HT1080 (cell line): Measurements from ENCODE around the gene ABCG2. TPM values are rescaled to one million over a fixed set of nuclear protein-coding genes. Genes with fewer than 3 reads are reported as not detected.
A peak's percentile ranks its signal among the peaks of the same experiment; 100 is the strongest.
"Not testable (repeated sequence)": the region's sequence is repeated elsewhere in the genome, so short reads cannot be mapped to it uniquely, and the experiment has no call there.

Experiments
- DNase-seq: peaks from one replicate; pipeline ENCODE4 v3.0.0-alpha.2; 2015; ENCODE audit warnings: low read depth
- total RNA-seq: library from RNA; depleted of rRNA; stranded (reverse); fragments of >200 nt; shearing (Covaris generic); gene quantifications from 2 replicates; pipeline ENCODE4 v1.2.3, GENCODE V29; 2014

Gene ABCG2
- total RNA-seq, 1 experiment from 2014 or later, result 3.8 TPM

DNA sequence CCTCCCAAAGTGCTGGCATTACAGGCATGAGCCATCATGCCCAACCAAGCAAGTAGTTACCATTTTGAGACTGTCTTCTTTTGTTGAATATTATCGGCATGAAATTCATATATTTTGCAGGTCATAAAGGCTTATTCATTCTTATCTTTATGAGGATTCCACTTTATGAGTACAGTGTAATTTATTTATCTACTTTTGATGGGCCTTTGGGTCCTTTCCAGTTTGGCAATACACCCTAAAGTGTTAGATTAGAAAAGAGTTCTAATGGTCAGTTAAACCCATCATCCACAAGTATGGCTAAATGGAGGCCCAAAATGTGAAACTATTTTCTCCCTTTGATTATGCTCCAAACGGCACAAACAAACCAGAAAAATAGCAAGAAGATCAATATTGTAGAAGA, 10.9 kb upstream of the ABCG2 start:
- no peak for DNase-seq

DNA sequence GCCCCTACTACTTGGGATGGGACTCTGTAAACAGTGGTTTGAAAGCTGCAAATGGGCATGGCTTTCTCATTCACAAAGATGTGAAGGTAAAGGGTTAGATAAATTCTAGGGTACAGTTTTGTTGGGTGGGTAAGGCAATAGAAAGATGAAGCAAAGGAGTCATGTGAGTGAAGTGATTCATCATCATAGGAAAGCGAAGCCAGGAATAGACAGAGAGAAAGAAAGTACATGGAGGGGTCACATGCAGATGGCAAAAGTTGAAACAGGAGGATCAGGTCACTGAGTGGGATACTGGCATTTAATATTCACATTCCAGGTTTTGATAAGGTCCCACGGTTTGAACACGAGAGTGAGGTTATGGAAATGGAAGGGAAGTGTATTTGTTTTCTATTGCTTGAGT, 8.2 kb upstream of the ABCG2 start:
- DNase-seq, result peak; percentile 49

DNA sequence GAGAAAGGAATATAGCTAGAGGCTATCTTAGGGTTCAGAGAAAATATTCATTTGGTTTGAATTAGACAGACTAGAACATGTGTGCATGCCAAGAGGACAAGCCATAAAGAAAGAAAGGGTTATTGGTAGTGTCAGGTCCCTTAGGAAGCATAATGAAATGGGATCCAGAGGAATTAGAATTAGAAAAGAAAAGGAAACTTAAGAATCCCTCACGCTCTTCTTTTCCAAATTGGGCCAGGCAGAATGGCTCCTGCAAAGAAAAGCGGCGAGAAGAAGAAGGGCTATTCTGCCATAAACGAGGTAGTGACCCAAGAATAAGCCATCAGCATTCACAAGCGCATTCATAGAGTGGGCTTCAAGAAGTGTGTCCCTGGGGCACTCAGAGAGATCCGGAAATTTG, 4.9 kb upstream of the ABCG2 start:
- no peak for DNase-seq

DNA sequence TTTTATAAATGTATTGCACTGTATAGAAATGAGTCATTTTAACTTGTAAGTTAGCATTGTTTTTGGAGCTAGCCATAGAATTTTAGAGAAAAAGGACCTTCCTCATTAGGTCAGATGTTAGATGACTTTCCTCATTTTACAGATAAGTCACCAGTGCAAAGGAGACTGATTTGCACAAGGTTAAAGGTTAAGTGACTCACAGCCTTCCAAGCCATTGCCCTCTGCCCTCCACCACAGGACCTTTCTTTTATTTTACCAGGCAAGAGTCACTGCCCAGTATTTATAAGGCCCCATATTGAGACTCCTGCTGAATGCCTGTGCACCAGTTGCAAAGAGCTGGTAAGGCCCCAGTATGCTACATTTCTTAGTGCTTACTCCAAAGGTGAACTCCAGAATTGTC, 4.2 kb upstream of the ABCG2 start:
- no peak for DNase-seq

DNA sequence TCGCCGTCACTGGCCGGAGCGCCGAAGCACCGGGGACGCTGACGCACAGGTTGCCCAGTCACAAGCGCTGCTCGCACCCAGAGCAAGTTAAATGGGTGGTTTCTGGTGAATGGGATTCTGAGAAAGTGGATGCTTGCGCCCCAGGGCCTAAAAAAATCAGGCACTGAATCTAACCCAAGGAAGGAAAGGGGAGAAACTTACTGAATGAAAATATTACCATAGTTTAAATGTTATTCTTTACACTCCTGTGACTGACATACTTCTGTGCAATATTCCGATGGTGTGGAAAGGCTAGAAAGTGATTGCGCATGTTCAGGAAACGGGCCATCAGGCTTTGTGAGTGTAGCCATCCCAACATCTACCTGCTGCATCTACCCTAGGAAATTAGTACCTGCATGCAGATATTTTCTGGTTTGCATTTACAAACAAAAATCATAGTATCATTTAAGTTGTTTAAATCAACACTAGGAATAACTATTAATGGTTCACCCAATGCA, 838 bp upstream of the ABCG2 start:
- DNase-seq, result no peak

DNA sequence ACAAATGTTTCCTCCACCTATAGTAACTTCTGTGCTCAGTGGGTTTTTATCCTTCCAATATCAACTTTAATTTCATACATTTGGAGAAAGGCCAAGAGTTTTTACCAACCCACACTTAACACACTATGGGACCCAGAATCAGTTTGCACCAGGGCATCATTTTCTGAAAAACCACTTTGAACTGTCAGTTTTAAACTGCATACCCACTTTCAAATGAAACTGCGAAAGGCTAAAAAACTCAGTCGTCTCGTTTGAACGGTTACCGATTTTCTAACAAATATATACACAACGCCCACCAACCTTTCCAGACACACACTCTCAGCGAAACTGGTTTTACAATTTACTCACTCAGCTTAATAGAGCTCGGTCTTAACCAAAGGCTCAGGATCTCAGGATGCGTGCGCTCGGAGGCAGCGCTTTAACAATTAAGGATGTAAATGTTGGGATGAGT, 376 bp downstream of the ABCG2 start:
- no peak for DNase-seq

DNA sequence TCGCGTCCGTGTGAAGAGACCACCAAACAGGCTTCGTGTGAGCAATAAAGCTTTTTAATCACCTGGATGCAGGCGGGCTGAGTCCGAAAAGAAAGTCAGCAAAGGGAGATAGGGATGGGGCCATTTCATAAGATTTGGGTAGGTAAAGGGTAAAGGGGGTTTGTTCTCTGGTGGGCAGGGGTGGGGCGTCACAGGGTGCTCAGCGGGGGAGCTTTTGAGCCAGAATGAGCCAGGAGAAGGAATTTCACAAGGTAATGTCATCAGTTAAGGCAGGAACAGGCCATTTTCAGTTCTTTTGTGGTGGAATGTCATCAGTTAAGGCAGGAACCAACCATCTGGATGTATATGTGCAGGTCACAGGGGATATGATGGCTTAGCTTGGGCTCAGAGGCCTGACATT, 6.1 kb downstream of the ABCG2 start:
- DNase-seq, result not testable (repeated sequence)

DNA sequence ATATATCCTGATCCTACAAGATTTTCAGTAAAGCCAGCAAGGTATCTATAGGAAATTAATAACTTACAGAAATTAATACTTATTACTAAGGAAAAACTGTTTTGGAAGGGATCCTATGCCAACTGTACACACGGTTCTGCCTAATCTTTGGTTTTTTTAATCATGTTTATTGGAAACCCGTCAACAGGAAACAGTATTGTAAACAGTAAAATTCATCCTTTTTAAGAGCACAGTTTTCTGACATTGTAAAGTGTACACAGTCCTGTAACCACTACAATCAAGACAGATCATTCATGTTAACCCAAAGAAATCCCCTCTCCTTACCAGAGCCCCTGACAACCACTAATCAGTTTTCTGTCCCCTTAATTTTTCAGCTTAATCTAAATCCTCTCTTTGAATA, 9.9 kb downstream of the ABCG2 start:
- no peak for DNase-seq

DNA sequence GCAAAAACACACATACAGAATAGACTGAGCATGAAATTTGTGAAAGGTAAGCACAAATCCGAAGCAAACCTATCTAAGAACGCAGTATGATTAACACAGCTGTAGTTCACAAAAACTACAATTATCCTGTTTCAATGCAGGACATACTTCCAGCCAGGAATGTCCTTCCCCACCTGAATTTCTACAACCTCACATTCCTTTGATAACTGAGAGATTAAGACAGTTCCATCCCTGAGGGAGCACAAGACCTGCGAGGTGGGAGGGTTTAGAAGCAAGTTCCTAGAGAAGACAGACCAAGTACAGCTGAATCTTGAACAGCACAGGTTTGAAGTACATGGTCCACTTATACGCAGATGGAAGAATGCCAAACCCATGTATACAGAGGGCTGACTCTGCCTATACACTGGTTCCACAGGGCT, 10.6 kb downstream of the ABCG2 start:
- DNase-seq, result no peak

DNA sequence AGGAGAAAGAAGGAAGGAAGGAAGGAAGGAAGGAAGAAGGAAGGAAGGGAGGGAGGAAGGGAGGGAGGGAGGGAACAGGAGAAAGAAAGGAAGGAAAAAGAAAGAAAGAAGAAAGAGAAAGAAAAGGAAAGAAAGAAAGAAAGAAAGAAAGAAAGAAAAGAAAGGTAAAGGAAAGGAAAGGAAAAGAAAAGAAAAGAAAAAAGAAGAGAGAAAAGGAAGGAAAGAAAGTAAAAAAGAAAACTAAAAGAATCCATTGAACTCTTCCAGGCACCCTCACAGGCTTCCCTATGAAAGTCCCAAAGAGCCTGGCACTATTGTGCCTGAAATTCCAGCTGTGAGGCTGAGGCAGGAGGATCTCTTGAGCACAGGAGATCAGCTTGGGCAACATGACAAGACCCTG, 11.5 kb downstream of the ABCG2 start:
- DNase-seq, result no peak

DNA sequence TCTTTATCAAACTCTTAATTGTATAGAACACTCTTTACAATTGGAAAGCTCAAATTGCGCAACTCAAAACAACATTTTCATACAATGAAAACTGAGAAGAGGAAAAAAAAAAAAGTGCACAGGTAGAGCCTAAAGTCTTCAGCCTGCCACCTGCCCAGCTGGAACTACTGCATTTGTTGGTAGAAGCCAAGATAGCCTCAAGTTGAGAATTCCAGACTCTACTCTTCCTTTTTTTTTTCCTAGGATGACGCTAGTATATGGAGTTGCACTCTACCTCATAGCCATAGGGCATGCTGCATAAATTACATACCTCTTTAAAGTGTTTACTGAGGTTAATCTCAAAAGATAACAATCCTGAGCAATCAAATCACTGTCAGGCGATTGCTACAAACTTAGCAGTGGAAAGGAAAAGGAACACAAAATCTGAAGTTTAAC, 13.6 kb downstream of the ABCG2 start:
- no peak for DNase-seq

DNA sequence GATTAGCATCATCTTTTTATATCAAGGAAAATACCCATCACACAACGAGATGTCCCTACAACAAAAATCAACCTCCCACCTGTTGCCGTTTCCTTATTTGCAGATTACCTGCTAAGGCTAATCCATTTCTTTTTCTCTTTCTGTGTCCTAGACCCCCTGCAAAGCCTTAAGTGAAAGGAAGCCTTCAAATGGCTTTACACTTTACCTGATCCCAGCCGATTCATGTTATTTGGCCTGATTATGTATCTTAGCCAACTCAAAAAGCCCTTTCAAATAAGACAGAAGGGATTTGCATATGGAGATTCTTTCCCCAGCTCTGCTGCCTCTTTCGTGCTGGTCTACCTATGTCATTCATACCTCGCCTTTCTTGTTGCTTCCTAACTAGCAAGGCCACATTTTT, 14.4 kb downstream of the ABCG2 start:
- no peak for DNase-seq

DNA sequence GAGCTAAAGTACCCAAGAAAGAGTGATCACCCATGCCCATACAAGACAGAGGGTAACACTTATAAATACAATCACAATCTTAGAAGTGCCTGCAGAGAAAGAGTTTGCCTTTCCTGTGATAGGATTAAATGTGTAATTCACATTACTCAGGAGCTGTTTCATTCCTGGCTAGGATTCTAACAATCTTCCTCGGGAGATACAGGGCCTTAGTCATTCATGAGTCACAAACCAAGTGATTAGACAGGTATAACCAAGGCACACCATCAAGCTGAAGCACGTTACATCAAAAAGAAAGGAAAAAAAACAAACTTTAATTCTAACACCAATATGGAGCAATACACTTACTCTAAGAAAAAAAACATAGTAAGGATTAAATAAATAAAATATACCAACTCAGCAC, 14.9 kb downstream of the ABCG2 start:
- peak; percentile 88 for DNase-seq

DNA sequence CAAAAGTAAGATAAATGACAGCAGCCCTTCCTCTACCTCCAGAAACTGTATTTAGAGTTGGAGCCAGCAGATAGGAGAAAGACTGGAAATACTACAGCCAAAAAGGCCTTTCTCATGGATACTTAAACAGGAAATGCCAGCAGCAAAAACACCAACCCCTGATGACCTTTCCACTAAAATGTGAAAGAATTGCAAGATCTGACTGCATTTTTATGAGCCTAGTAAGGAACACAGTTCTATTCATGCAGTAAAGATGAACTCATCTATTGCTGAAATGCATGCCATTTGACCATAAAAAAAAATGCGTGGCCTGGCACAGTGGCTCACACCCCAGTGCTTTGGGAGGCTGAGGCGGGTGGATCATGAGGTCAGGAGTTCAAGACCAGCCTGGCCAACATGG, 19.9 kb downstream of the ABCG2 start:
- DNase-seq, result peak; percentile 67

DNA sequence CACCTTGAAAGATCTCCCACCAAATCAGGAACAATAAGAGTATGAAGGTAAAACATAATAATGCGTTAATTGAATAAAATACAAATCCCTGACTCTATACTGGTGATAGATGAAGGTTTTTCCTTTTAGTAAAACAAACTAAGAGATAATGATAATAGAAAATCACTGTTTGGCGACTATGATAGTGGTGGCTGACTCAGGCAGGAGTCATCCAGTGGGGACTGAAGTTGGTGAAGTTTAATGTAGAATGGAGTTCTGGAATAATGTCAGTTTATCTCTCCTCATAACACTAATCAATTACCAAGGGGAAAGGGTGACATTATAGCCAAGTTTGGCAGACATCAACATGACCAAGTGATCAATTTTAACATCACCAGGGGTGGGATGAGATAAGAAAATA, 21.3 kb downstream of the ABCG2 start:
- DNase-seq, result peak; percentile 35

DNA sequence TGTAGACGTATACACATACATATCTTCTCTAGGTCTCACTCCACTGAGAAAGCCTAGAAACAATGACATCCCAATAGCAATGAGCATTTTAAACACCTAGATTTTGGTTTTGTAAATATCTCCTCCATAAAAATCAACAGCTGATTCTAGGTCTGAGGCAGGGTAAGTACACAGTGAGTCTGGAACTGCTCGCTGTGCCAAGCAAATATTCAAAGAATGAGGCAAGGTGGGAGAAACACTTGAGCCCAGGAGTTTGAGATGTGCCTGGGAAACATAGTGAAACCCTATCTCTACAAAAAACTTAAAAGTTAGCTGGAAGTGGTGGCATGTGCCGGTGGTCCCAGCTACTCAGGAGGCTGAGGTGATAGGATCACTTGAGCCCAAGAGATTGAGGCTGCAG, 22.2 kb downstream of the ABCG2 start:
- DNase-seq, result no peak

DNA sequence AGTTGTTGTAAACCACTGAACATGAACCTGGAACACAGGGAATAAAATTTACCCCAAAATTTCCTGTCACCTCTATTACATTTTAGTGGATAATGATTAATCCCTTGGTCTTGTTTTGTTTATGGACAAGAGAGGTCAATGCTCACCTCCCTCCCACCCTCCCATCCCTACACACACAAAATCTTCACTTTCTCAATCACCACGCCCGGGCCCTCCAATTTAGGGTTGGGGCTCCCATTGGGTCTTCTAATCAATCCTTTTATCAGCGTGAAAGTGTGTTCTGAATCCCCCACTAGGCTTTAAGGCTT, 23.1 kb downstream of the ABCG2 start:
- no peak for DNase-seq

DNA sequence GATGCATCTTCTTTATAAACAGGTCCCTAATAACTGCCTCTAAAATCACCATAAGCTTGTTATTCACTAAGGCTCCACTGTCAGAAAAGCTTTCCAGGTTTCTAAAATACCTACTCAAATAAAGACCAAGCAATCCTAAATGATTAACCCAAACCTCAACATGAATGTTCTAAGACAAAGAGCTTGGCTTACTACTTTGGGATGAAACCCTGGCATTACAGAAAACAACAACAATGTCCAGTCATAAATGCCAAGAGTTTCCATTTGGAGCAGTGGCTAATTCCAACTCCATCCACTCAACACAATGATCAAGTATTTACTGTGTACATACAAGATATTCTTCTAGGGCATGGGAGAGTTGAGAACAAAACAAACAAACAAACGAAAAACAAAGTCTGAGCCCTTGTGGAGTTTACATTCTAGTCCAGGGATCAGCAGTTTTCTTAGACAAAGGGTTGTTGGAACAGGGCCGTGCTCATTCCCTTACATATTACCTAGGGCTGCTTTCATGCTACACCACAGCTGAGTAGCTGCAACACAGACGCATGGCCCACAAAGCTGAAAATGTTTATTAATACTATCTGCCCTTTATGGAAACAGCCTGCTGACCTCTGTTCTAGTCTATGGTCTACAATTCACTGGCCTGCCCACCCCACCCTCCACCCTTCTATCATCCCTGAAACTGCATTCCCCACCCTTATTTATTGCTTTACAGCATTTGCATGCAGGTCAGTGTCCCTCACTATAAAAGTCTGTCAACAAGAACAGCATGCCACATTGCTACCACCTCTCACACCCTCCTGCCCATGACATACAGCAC, 23.7 kb downstream of the ABCG2 start:
- DNase-seq, result no peak

DNA sequence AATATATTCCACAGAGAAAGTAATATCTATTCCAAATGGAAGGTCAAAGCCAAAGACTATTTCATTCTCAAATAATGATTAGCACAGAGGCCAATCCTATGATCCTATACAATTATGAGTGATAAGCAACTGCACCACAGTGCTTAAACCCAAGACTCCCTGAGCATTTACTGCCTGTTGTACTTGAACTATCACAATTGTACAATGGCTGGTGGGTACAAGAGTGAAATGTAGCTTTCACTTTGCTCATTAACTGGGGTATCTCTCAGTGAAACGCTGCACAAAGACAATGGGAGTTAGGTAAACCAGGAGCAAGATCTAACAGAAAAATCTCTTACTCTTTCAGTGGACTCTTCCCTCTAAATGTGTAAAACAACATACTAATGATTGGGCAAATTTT, 24.3 kb downstream of the ABCG2 start:
- no peak for DNase-seq

DNA sequence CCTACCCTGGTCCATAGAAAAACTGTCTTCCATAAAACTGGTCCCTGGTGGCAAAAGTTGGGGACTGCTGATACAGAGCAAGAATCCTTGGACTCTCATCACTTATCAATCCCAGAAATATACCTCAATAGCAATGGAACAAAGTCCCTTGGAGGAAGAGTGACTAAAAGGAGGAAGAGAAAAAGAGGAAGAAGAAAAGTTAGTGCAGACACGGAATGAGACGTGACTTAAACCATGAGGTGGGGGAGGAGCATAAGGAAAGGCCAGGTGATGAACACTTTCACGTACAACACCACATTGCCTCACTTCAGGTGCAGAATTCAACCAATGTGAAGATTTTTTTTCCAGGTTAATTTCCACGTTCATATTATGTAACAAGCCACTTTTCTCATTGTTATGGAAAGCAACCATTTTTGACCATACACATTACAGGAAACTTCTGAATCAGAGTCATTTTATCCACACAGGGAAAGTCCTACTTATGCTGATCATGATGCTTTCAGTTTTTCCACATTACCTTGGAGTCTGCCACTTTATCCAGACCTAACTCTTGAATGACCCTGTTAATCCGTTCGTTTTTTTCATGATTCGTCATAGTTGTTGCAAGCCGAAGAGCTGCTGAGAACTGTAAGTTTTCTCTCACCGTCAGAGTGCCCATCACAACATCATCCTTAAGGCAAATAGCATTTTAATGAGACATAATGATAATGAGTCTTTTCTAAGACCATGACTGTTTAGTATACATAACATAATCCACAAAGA, 27.7 kb downstream of the ABCG2 start:
- DNase-seq, result no peak

DNA sequence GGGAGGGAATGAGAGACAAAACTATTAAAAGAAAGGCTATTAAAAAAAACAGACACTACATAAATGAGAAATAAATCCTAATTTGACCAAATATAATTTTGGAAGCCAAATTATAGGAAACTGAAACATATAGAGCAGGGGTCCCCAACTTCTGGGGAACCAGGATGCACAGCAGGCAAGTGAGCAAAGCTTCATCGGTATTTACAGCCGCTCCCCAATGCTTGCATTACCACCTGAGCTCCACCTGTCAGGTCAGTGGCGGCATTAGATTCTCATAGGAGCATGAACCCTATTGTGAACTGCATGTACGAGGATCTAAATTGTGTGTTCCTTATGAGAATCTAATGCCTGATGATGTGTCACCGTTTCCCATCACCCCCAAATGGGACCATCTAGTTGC, 28.4 kb downstream of the ABCG2 start:
- DNase-seq, result no peak

DNA sequence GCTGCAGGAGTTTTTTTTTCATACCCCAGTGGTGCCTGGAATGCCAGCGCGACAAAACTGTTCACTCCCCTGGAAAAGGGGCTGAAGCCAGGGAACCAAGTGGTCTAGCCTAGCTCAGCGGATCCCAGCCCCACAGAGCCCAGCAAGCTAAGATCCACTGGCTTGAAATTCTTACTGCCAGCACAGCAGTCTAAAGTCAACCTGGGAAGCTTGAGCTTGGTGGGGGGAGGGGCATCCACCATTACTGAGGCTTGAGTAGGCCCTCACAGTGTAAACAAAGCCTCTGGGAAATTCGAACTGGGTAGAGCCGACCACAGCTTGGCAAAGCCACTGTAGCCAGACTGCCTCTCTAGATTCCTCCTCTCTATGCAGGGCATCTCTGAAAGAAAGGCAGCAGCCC, 36.2 kb downstream of the ABCG2 start:
- DNase-seq, result not testable (repeated sequence)

DNA sequence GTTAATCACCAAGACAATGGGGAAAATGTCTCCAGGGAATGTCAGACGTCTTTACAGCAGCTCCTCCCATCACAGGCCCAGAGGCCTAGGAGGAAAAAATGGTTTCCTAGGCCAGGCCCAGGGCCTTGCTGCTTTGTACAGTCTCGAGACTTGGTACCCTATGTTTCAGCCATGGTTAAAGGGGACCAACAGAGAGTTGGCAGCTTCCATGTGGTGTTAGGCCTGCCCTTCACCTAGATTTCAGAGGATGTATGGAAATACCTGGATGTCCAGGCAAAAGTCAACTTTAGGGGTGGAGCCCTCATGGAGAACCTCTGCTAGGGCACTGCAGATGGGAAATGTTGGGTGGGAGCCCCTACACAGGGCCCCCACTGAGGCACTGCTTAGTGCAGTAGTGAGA, 38.5 kb downstream of the ABCG2 start:
- DNase-seq, result no peak
